ENCODE measurements around the gene CTNNA3.
A peak's percentile ranks its signal among the peaks of the same experiment; 100 is the strongest.

CTNNA3 gene

GRCh38 chr10:66931949-66932343 lies 764.0 kb downstream of the CTNNA3 start:
- TF ChIP-seq CTCF (IDR thresholded peaks at IDR 0.05; ENCODE audit: borderline replicate concordance, control extremely low read depth, extremely low read depth, insufficient read depth, missing control alignments), result no peak
- DNase-seq (ENCODE audit: low spot score), result no peak
- in situ Hi-C loops (cut with MboI; ENCODE audit: low sequenced_read_pairs, unreplicated experiment), result no loop called here

- in situ Hi-C loops (cut with MboI; ENCODE audit: low sequenced_read_pairs, unreplicated experiment), result no loop called here
- TF ChIP-seq CTCF (IDR thresholded peaks at IDR 0.05; ENCODE audit: borderline replicate concordance, control extremely low read depth, extremely low read depth, insufficient read depth, missing control alignments), result peak; percentile 64
- peak; percentile 28 for DNase-seq (ENCODE audit: low spot score)
Measured at GRCh38 chr10:66931340-66931948, 764.6 kb downstream of the CTNNA3 start.

- no peak for TF ChIP-seq CTCF (IDR thresholded peaks at IDR 0.05; ENCODE audit: borderline replicate concordance, control extremely low read depth, extremely low read depth, insufficient read depth, missing control alignments)
- DNase-seq (ENCODE audit: low spot score), result no peak
- in situ Hi-C loops (cut with MboI; ENCODE audit: low sequenced_read_pairs, unreplicated experiment), result no loop called here
Measured at GRCh38 chr10:66929375-66929774, 766.6 kb downstream of the CTNNA3 start.

GRCh38 chr10:66928776-66929175 lies 767.2 kb downstream of the CTNNA3 start:
- in situ Hi-C loops (cut with MboI; ENCODE audit: low sequenced_read_pairs, unreplicated experiment), result no loop called here
- DNase-seq (ENCODE audit: low spot score), result no peak
- TF ChIP-seq CTCF (IDR thresholded peaks at IDR 0.05; ENCODE audit: borderline replicate concordance, control extremely low read depth, extremely low read depth, insufficient read depth, missing control alignments), result no peak

- in situ Hi-C loops (cut with MboI; ENCODE audit: low sequenced_read_pairs, unreplicated experiment), result no loop called here
- DNase-seq (ENCODE audit: low spot score), result no peak
- TF ChIP-seq CTCF (IDR thresholded peaks at IDR 0.05; ENCODE audit: borderline replicate concordance, control extremely low read depth, extremely low read depth, insufficient read depth, missing control alignments), result no peak
Measured at GRCh38 chr10:66927971-66928770, 767.8 kb downstream of the CTNNA3 start.

GRCh38 chr10:66927251-66927935 lies 768.6 kb downstream of the CTNNA3 start:
- TF ChIP-seq CTCF (IDR thresholded peaks at IDR 0.05; ENCODE audit: borderline replicate concordance, control extremely low read depth, extremely low read depth, insufficient read depth, missing control alignments), result no peak
- DNase-seq (ENCODE audit: low spot score), result no peak
- in situ Hi-C loops (cut with MboI; ENCODE audit: low sequenced_read_pairs, unreplicated experiment), result no loop called here

Measured in GM13976 (cell line).